ENCODE results near the gene C1orf141.
"Not testable (repeated sequence)": the region's sequence is repeated elsewhere in the genome, so short reads cannot be mapped to it uniquely, and the experiment has no call there.

Gene C1orf141

DNA sequence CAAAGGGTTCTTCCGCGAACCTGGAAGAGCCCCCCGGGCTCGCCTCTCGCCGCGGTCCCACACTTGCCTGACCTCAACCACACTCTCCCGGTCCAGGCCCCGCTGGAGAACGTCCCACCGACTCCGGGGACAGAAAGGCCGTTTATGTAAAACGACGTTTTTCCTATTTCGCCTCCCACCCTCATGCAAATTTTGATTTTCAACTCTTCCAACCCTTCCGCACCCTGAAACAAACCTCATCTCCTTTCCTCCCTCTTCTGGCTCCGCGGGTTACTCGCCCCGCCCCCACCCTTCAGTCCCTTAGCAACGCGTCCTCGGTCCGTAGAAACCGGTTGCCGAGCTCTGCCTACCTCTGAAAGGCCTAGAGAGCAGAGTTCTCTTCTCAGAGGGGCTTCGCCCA lies at the start of gene C1orf141:
Gene C1orf141 (minus strand): TSS at position 276 of the 400 bp plus-strand sequence. CDS start 7,730 bp downstream, outside the sequence.
- peak; percentile 37 for DNase-seq

GRCh38 chr1:67175530-67176087 lies 40.8 kb upstream of the C1orf141 start:
- DNase-seq = no peak

DNA sequence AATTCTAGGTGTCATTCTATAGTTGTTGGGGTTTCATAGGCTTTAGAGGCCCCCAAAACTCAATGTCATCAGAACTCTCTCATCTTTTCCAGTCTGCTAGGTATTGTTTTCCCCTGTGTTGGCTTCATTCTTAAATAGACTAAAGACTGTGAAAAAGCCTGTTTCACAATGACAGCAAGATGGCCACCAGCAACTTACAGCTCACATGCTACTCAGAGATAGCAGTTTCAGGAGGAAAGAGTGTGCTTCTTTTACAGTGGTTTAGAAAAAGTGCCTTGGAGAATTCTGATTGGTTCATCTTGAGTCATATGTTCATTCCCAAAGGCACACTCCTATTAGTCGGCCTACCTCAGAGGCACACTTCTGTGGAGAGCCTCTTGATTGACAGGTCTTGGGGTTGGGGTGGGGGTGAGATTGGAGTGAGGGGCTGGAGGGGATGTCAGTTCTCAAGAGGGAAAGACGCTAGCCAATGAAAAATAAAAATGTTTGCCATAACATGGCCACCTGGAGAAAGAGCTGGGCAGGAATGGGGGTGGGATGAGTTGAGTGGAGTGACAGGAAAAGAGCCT lies 40.0 kb upstream of the C1orf141 start:
- DNase-seq = no peak

- DNase-seq = no peak
These were observed 39.2 kb upstream of the C1orf141 start for GRCh38 chr1:67173988-67174387.

DNA sequence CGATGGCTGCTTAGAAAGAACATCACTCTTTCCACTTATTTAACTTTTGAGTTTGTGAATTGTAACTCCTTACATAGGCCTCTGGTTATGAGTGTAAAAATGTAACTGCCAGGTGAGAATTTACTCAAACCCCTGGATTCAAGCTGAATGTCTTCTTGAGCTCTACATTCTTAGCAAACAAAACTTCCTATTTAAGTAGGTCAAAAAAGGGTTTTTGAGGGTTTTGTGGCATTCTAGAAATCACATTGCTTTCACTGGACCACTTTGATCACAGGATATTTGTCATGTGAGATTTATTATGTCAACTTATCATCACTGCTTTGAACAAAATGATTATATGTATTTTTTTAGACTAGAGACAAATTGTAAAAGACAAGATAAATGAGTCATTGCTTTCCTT lies 37.2 kb upstream of the C1orf141 start:
- no peak for DNase-seq

- no peak for DNase-seq
These were observed 36.8 kb upstream of the C1orf141 start for GRCh38 chr1:67171574-67171955.

DNA sequence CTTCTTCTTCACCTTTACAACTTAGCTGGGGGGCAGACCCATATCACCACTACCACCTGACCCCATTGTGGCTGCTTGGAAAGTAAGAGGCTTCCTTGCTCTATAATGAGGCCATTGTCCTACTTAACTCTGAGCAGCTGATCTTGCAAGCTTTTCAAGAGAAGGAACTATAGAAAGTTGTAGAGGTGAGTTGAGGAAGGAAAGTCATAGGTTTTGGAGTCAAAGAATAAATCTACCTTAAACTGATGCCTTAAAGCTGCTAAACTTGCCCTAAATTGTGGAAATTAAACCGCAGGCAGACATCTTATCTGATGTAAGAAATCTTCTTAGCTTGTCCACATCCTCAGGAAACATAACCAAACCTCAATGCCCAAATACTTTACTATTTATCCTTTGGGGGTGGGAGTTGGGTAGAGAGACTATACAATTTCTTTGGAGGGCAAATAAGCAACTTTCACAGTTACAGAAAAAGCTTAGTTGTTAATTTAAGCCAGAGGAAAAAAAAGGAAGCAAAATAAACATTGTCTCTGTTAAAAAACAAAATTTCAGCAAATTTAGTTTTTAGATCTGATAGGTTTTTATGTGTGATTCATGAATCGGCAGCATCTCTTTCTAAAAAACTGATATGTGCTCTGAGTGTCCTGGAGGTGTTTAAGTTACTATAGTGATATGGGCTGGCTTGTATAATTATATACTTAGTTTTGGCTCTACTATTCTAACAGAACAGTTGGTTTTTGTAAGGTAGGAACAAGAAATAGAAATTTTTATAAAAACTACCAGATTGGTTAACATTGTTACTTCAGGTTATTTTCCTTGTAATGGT lies 36.2 kb upstream of the C1orf141 start:
- no peak for DNase-seq

GRCh38 chr1:67169932-67170331 lies 35.2 kb upstream of the C1orf141 start:
- no peak for DNase-seq

GRCh38 chr1:67169496-67169895 lies 34.7 kb upstream of the C1orf141 start:
- no peak for DNase-seq

GRCh38 chr1:67166196-67166595 lies 31.4 kb upstream of the C1orf141 start, which contains the start of gene IL23R:
IL23R (plus strand) TSS chr1:67166454; CDS start chr1:67168121, 1,667 bp downstream.
- DNase-seq = no peak

DNA sequence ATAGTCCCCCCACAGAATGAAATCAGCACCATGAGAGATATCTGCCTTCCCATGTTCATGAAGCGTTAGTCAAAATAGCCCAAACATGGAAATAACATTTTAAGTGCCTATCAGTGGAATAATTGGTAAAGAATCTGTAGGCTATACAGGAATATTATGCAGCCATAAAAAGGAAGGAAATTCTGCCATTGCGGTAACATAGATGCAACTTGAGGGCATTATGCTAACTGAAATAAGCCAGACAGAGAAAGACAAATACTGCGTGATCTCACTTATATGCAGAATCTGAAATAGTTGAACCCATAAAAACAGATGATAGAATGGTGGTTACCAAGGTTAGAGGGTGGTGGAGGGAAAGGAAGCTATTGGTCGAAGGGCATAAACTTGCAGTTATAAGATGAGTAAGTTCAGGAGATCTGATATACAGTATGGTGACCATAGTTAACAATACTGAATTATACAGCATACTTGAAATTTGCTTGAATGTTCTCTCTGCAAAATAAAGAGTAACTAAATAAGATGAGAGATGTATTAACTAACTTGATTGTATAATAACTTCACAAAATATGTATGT lies 30.8 kb upstream of the C1orf141 start:
- no peak for DNase-seq

GRCh38 chr1:67162954-67163353 lies 28.2 kb upstream of the C1orf141 start:
- DNase-seq = no peak

GRCh38 chr1:67159233-67159632 lies 24.5 kb upstream of the C1orf141 start:
- no peak for DNase-seq

DNA sequence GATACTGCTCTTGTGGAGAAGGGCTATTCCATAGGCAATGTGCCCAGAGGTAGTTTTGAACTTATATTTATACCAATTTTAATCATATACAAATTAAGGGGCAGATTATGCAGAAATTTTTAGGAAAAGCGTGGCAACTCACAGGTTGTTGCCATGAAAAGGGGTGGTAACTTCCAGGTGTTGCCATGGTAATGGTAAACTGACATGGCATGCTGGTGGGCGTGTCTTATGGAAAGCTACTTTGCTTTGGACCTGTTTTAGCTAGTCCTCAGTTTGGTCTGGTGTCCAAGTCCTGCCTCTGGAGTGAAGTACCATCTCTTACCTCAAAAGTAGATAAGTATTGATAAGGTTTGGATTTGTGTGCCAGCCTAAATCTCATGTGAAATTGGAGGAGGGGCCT lies 23.6 kb upstream of the C1orf141 start:
- no peak for DNase-seq

DNA sequence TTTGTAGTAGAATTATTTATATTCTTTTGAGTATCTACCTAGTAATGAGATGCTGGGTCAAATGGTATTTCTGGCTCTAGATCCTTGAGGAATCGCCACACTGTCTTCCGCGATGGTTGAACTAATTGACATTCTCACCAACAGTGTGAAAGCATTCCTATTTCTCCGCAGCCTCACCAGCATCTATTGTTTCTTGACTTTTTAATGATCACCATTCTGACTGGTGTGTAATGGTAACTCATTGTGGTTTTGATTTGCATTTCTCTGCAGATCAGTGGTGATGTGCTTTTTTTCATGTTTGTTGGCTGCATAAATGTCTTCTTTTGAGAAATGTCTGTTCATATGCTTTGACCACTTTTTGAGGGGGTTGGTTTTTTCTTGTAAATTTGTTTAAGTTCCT lies 16.2 kb upstream of the C1orf141 start:
- DNase-seq = no peak

- DNase-seq = peak; percentile 93
These were observed 14.5 kb upstream of the C1orf141 start for GRCh38 chr1:67149179-67149770.

- no peak for DNase-seq
These were observed 13.9 kb upstream of the C1orf141 start for GRCh38 chr1:67148516-67149178.

DNA sequence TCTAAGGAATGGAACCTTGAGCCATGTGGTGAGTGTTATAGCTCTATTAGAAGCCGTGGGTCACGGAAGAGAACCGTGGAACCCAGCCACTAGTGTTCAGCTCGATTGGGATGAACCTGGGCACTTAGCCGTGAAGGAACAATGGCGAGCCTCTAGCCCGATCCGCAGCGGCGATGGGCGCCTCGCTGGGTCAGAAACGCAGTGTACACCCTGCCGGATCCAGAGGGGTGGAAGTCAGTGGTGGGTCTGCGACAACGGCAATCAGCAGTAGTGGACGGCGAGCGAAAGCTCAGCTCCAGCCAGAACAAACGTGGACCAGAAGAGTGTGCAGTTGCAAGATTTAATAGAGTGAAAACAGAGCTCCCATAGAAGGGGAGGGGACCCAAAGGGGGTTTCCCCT lies 13.2 kb upstream of the C1orf141 start:
- not testable (repeated sequence) for DNase-seq

GRCh38 chr1:67146539-67146938 lies 11.8 kb upstream of the C1orf141 start:
- DNase-seq = no peak

DNA sequence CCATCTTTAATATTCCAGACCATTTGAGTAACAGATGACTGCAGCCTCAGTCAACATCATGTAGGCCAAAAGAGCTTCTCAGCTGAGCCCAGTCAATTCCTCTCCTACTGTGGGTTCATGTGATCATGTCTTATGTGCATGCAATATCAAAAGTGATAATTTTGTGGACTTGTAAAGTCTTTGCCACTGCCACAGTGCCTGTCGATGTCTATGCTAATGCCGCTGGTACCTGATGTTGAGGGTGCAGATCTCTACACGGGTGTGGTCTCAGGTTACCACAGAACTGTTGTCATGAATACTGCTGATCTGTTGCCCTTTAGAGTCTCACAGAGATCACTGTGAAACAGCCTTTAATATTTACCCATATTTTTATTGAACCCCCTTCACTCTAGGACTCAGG lies 11.3 kb upstream of the C1orf141 start:
- no peak for DNase-seq

DNA sequence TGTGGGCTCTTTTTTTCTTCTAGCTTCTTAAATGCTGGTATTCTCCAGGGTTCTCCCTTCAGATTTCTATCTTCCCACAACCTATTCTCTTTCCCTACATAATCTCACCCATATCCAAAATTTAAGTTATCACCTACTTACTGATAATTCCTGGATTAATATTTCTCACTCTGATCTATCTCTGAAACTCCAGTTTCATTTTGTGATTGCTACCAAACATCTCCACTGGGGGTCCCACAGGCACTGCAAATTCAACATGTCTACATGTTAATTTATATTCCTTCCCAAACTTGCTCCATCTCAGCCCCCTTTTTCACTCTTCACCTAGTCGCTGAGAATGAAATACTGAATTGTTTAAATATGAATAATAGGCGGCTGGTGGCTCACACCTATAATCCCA lies 9.9 kb upstream of the C1orf141 start:
- DNase-seq = peak; percentile 49

- DNase-seq = no peak
These were observed 9.2 kb upstream of the C1orf141 start for GRCh38 chr1:67143966-67144365.

DNA sequence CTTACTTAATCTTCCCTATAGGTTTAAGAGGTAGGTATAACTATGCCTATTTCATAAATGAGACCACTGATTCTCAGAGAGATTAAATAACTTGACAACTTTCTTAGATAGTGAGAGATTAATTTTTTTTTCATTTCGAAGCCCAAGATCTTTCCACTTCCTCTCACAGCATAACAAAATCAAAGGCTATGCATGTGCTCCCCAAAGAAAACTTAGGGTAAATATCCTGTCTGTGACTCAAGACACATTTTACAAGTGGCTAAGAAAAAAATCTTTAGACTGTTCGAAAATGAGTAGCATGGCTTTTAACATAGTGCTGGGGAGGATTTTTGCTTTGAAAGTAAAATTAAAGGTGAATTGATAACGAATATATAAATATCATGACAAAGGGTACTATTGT lies 8.2 kb upstream of the C1orf141 start:
- no peak for DNase-seq
